PC-9 (cell line): ENCODE measurements around the gene PTPN2. TPM values are rescaled to one million over a fixed set of nuclear protein-coding genes. Genes with fewer than 3 reads are reported as not detected.

ENCODE experiments used
- BruUV-seq: library from RNA; stranded (reverse); fragments of 400-500 nt; replicated peaks from 2 replicates; lab custom pipeline; 2021; lab: Mats Ljungman, UMichigan
- CTCF ChIA-PET: fragments of 300-600 bp; sonication (Branson Sonifier 250); formaldehyde crosslinking; loops from one replicate; lab custom pipeline; 2022; ENCODE audit warnings: antibody characterized with exemption; lab: Charles Lee
- POLR2A ChIA-PET: fragments of 300-600 bp; sonication (Branson Sonifier 250); formaldehyde crosslinking; loops from one replicate; lab custom pipeline; 2022; ENCODE audit warnings: antibody characterized with exemption; ENCODE audit not compliant: unreplicated experiment; lab: Charles Lee
- DNase-seq, 2 experiments: peaks; one replicate each; pipeline versions ENCODE4 v3.0.0 to v3.0.0-alpha.2; 2015 to 2022; ENCODE audit warnings: mixed read lengths in 1 of 2
- H2AFZ ChIP-seq: fragments of 200-600 bp; sonication (generic); 2 replicates; pipeline ENCODE4 v1.8.1; 2017; ENCODE audit warnings: antibody characterized with exemption
- H3F3A ChIP-seq: fragments of 200-600 bp; sonication (generic); 2 replicates; pipeline ENCODE4 v1.8.1; 2017; ENCODE audit warnings: antibody characterized with exemption, mild to moderate bottlenecking, low read depth; ENCODE audit not compliant: insufficient read depth
- H3K27ac ChIP-seq: fragments of 200-600 bp; sonication (generic); 2 replicates; pipeline ENCODE4 v1.6.1; 2016; ENCODE audit warnings: mixed run types
- H3K27me3 ChIP-seq: fragments of 200-600 bp; sonication (generic); 2 replicates; pipeline ENCODE4 v1.6.1; 2016; ENCODE audit warnings: low read depth, mixed run types; ENCODE audit not compliant: insufficient read depth
- H3K36me3 ChIP-seq: fragments of 200-600 bp; sonication (generic); 2 replicates; pipeline ENCODE4 v1.6.1; 2016; ENCODE audit warnings: low read depth, mixed run types
- H3K4me1 ChIP-seq: fragments of 200-600 bp; sonication (generic); replicated peaks from 2 replicates; pipeline ENCODE4 v1.6.1; 2016; ENCODE audit warnings: mixed run types; ENCODE audit not compliant: insufficient read depth
- H3K4me2 ChIP-seq: fragments of 200-600 bp; sonication (generic); 2 replicates; pipeline ENCODE4 v1.6.1; 2017; ENCODE audit warnings: mixed run types
- H3K4me3 ChIP-seq: fragments of 200-600 bp; sonication (generic); 2 replicates; pipeline ENCODE4 v1.6.1; 2016; ENCODE audit warnings: mixed run types
- H3K79me2 ChIP-seq: fragments of 200-600 bp; sonication (generic); 2 replicates; pipeline ENCODE4 v1.6.1; 2017; ENCODE audit warnings: low read depth, mixed run types
- H3K9me2 ChIP-seq: fragments of 200-600 bp; sonication (generic); 2 replicates; pipeline ENCODE4 v1.8.1; 2017; ENCODE audit warnings: mild to moderate bottlenecking; ENCODE audit not compliant: insufficient read depth
- H3K9me3 ChIP-seq: fragments of 200-600 bp; sonication (generic); 2 replicates; pipeline ENCODE4 v1.8.1; 2016; ENCODE audit warnings: low read depth; ENCODE audit not compliant: insufficient read depth
- H4K20me1 ChIP-seq: fragments of 200-600 bp; sonication (generic); 2 replicates; pipeline ENCODE4 v1.8.1; 2017; ENCODE audit not compliant: insufficient read depth
- EZH2 ChIP-seq: fragments of 200-600 bp; sonication (generic); IDR thresholded peaks from 2 replicates; pipeline ENCODE4 v1.8.0; 2017; ENCODE audit warnings: antibody characterized with exemption, low read depth
- intact Hi-C: fragments of 100-400 bp; cut with micrococcal nuclease; formaldehyde crosslinking; loops from one replicate; pipeline ENCODE4 v1.10.0; 2022; ENCODE audit not compliant: unreplicated experiment
- total RNA-seq: library from RNA; stranded (reverse); gene quantifications from 2 replicates; pipeline ENCODE4 v1.2.3, GENCODE V29; 2021
- TF ChIP-seq, protein P1 (sequence below): fragments of 200-600 bp; sonication (generic); conservative IDR thresholded peaks from 2 replicates; pipeline ENCODE4 v1.6.1; 2017; ENCODE audit warnings: mixed run types, antibody characterized with exemption, mild to moderate bottlenecking, moderate library complexity

Gene PTPN2
- total RNA-seq, 1 experiment from 2014 or later = 78.1 TPM

DNA sequence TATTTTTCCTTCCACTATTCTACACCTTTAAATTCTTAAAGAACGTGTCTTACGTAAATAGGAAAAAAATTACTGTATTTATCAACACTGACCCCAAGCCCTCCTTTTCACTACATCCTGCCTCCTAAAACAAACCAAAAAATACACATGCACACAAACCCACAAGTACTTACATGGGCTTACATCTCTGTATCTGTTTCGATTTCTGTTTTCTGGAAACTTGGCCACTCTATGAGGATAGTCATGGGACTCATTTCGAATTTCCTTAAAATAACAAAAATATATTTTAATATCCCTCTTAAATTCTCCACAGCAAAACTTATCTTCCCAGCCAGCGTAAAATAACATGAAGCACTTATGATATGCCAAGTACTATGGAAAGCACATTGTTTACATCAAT, 25.0 kb downstream of the PTPN2 start:
- H3K4me2 ChIP-seq = no peak overlapping the region
- no peak for TF ChIP-seq EZH2
- TF ChIP-seq, protein P1, sequence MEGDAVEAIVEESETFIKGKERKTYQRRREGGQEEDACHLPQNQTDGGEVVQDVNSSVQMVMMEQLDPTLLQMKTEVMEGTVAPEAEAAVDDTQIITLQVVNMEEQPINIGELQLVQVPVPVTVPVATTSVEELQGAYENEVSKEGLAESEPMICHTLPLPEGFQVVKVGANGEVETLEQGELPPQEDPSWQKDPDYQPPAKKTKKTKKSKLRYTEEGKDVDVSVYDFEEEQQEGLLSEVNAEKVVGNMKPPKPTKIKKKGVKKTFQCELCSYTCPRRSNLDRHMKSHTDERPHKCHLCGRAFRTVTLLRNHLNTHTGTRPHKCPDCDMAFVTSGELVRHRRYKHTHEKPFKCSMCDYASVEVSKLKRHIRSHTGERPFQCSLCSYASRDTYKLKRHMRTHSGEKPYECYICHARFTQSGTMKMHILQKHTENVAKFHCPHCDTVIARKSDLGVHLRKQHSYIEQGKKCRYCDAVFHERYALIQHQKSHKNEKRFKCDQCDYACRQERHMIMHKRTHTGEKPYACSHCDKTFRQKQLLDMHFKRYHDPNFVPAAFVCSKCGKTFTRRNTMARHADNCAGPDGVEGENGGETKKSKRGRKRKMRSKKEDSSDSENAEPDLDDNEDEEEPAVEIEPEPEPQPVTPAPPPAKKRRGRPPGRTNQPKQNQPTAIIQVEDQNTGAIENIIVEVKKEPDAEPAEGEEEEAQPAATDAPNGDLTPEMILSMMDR = no peak
- H3K36me3 ChIP-seq = no peaks in the 10 kb centered on the region
- DNase-seq = no peak
- no TSS peak for BruUV-seq
- ChIA-PET POLR2A (interaction anchor here (0.6 kb wide), 1 partner anchor 33 kb away, joined by 3 read pairs; no protein-coding TSS in a partner anchor), CTCF (no interaction called here)
- peaks cover 19% of the 10 kb centered on the region for H3F3A ChIP-seq
- H3K9me3 ChIP-seq = no peaks in the 10 kb centered on the region
- no peaks in the 10 kb centered on the region for H3K9me2 ChIP-seq
- H3K4me3 ChIP-seq = no peak overlapping the region
- no peak overlapping the region for H3K27ac ChIP-seq
- no peaks in the 10 kb centered on the region for H3K27me3 ChIP-seq
- H2AFZ ChIP-seq = no peak overlapping the region
- peaks cover 19% of the 10 kb centered on the region for H4K20me1 ChIP-seq
- intact Hi-C loops = no loop called here
- peaks cover 83% of the 10 kb centered on the region for H3K79me2 ChIP-seq
- H3K4me1 ChIP-seq = peaks cover 38% of the 10 kb centered on the region

DNA sequence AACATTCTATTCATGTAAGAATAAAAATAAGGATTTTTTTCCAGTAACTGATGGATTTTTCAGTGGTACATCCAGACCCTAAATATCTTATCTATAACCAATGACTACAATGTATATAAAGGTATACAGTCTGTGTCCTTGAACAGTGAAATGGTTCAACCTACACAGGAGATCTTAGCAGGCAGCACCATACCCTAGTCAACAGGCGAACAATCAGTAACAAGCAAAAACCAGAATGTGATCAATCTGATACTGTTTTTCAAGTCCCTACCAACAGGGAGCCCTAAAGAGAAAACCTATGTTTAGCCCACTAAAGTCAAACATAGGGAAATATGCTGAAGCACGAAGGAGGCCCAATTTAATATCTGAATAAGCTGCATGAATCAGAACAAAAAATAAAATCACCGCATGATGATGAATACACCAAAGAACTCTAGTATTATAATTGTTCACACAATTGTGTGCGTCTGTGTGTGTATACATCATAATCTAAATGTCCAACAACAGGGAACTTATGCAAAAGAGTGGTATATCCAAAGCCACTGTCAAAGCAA, 26.0 kb downstream of the PTPN2 start:
- BruUV-seq = no TSS peak
- Histone ChIP-seq H3K4me2 (no peak overlapping the region), H3K79me2 (peaks cover 83% of the 10 kb centered on the region), H3F3A (peaks cover 10% of the 10 kb centered on the region), H3K9me3 (no peaks in the 10 kb centered on the region), H3K4me1 (peaks cover 29% of the 10 kb centered on the region), H3K36me3 (0 out of 2 replicates have a peak, but pooled peaks cover 8% of the 10 kb centered on the region), H3K9me2 (no peaks in the 10 kb centered on the region), H4K20me1 (peaks cover 20% of the 10 kb centered on the region), H2AFZ (no peak overlapping the region), H3K27me3 (no peaks in the 10 kb centered on the region), H3K27ac (no peak overlapping the region), H3K4me3 (no peak overlapping the region)
- ChIA-PET CTCF (no interaction called here), POLR2A (interaction anchor here (0.6 kb wide), 1 partner anchor 34 kb away, joined by 3 read pairs; no protein-coding TSS in a partner anchor)
- intact Hi-C loops = no loop called here
- no peak for DNase-seq
- TF ChIP-seq, protein P1 = no peak
- TF ChIP-seq EZH2 = no peak

DNA sequence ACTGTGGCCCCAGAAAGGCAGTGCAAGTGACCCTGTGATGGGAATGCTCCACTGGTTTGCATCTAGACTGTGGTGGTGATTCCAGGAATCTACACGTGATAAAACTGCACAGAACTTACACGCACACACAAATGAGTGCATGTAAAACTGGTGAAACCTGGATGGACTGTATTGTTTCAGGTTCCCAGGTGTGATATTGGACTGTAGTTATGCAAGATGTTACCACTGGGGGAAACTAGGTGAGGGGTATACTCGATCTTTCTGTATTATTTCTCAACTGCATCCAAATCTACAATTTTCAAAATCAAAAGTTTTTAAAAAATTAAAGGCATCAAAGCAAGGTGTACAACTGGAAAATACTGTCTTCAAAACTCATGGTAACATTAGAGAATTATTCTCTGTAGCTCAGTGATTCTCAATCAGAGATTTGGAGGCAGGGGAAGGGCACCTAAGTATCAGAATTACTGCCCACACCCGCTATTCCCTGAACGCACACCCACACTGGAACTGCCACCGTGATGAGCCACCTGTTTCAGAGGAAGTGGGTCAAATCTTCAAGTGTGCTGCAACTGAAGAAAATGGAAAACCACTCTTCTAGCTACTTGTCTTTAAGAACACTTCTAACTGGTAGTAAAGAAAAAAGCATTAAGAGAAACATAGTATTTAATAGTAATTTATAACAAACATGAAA, 26.7 kb downstream of the PTPN2 start:
- no peaks in the 10 kb centered on the region for H3K27me3 ChIP-seq
- DNase-seq = no peak
- peaks cover 11% of the 10 kb centered on the region for H3F3A ChIP-seq
- peaks cover 23% of the 10 kb centered on the region for H3K4me1 ChIP-seq
- TF ChIP-seq EZH2 = no peak
- TF ChIP-seq, protein P1 = no peak
- no peak overlapping the region for H2AFZ ChIP-seq
- H3K4me2 ChIP-seq = no peak overlapping the region
- ChIA-PET POLR2A (interaction anchor here (0.6 kb wide), 1 partner anchor 26 kb away, joined by 7 read pairs; no protein-coding TSS in a partner anchor), CTCF (no interaction called here)
- H3K9me2 ChIP-seq = no peaks in the 10 kb centered on the region
- BruUV-seq = no TSS peak
- H4K20me1 ChIP-seq = peaks cover 17% of the 10 kb centered on the region
- no peaks in the 10 kb centered on the region for H3K9me3 ChIP-seq
- no peak overlapping the region for H3K27ac ChIP-seq
- peaks cover 83% of the 10 kb centered on the region for H3K79me2 ChIP-seq
- intact Hi-C loops = no loop called here
- no peak overlapping the region for H3K4me3 ChIP-seq
- peaks cover 15% of the 10 kb centered on the region; the same call in 1 of the 2 replicates for H3K36me3 ChIP-seq
